HG03575 (cell line): Measurements from ENCODE around the gene NCOA5.

Experiments
- ATAC-seq: cut with Tn5 transposase; IDR thresholded peaks from one replicate; pipeline ENCODE4 v1.9.1; 2021; ENCODE audit not compliant: unreplicated experiment, insufficient number of reproducible peaks, low FRiP score; ENCODE audit errors: extremely low read depth

The NCOA5 gene

DNA sequence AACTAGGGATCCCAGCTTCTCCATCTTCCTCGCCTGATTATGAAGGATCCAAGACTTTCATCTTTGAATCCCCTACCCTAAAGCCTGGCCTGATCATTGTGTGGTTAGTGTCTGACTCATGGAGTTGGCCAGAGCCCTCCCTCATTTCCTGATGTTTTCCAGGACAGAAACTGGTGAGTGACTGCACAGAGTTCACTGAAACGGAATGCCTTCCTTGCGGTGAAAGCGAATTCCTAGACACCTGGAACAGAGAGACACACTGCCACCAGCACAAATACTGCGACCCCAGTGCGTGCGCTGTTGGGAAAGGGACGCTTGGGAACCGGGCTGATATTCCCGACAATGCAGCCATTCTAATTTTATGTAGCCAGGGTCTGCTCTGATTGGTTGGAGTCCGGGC, 32.3 kb upstream of the NCOA5 start:
- no peak for ATAC-seq

- ATAC-seq: no peak
Measured at GRCh38 chr20:46121184-46121930, 31.6 kb upstream of the NCOA5 start.

DNA sequence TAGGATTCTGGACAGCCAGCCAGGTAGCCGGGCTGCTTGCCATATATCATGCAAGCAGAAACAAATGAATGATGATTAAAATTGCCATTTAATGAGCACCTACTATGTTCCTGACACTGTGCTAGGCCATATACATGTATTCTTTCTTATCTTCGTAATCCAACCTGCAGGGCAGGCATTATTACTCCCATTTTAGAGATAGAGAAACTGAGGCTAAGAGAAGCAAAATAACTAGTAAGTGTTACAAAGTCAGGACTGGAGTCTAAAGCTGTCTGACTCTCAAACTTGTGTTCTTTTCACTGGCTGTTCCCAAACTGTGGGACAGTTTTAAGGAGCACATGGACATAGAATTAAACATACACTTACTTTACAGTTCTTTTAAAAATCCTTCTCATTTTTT, 30.4 kb upstream of the NCOA5 start:
- no peak for ATAC-seq

- no peak for ATAC-seq
Measured at GRCh38 chr20:46119547-46119946, 29.8 kb upstream of the NCOA5 start.

DNA sequence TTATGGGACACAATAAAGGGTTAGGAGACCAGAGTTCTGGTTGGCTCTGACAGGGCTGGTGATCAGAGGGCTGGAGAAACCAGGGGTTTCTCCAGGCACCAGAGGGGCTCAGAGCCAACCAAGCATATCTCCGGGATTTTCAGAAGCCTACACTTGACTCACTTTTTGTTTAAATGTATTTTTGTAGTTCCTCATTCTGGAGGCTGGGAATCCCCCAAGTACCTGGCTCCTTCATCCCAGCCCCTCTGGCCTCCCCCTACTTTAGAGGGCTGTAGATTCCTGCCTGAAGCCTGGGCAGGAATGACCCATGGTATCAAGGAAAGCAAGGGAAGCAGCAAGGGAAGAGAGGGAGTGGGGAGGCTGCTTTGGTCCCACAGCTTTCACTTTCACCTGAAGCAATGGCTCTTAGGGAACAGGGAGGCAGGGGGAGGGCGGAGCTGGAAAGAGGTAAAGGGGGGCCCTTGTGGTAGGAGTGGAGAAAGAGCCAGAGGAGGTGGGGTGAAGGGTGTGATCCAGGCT, 29.3 kb upstream of the NCOA5 start:
- ATAC-seq: no peak

DNA sequence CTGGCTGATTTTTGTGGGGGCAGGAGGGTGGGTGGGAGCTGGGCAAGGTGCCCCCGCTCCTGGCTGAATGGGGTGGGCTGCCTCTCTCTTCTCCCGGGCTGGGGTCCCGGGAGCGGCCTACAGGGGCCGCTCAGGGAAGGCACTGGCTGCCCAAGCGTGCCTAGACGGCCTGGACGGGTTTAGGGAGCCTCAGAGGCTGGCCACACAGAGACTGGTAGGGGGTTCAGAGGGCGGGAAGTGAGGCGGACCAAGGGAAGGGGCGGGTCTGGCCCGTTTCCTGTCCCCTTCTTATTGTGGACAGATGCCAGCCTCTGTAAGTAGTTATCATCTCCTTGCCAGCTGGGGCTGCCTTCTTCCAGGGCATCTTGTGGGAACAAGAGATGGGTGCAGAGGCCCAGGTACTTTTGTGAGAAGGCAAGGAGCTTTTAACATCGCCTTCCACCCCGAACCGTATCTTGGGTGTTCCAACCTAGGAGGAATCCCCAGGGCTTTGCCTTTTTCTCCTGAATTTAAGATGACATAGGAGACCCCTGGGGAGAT, 28.8 kb upstream of the NCOA5 start:
- no peak for ATAC-seq

- no peak for ATAC-seq
Measured at GRCh38 chr20:46117704-46118467, 28.1 kb upstream of the NCOA5 start, which contains the start of gene CD40. TSS of gene CD40 (plus strand) at chr20:46118314. CDS start at chr20:46118344, 30 bp downstream.

DNA sequence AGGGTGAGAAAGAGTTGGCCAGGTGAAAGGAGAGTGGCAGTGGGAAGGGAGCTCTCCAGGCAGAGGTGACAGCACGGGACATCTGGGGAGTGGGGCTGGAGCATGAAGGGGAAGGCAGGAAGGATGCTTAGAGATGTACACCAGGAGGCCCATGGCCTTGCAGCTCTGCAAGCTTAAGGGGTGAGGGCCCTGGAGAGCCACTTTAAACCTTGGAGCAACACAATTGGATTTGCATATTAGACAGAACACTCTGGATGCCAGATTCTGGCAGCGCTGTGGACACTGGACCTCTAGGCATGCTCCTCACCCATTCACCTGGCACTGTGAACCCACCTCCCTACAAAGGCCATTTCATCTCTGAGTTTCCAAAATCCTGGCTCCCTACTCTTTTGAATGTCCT, 24.7 kb upstream of the NCOA5 start:
- ATAC-seq: no peak

- ATAC-seq: no peak
Measured at GRCh38 chr20:46113113-46113470, 23.3 kb upstream of the NCOA5 start.

GRCh38 chr20:46112430-46113112, 22.8 kb upstream of the NCOA5 start:
- no peak for ATAC-seq

DNA sequence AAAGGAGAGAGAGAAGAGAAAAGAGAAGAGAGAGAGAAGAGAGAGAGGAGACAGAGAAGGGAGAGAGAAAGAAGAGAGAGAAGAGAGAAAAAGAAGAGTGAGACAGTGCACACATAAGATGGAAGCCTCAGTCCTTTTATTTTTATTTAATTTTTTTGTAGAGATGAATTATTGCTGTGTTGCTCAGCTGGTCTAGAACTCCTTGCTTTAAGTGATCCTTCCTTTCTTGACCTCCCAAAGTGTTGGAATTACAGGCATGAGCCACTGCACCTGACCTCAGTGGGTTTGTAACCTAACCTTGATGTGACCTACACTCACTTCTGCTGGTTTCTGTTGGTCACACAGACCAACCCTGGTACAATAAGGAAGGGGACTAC, 22.1 kb upstream of the NCOA5 start:
- no peak for ATAC-seq

DNA sequence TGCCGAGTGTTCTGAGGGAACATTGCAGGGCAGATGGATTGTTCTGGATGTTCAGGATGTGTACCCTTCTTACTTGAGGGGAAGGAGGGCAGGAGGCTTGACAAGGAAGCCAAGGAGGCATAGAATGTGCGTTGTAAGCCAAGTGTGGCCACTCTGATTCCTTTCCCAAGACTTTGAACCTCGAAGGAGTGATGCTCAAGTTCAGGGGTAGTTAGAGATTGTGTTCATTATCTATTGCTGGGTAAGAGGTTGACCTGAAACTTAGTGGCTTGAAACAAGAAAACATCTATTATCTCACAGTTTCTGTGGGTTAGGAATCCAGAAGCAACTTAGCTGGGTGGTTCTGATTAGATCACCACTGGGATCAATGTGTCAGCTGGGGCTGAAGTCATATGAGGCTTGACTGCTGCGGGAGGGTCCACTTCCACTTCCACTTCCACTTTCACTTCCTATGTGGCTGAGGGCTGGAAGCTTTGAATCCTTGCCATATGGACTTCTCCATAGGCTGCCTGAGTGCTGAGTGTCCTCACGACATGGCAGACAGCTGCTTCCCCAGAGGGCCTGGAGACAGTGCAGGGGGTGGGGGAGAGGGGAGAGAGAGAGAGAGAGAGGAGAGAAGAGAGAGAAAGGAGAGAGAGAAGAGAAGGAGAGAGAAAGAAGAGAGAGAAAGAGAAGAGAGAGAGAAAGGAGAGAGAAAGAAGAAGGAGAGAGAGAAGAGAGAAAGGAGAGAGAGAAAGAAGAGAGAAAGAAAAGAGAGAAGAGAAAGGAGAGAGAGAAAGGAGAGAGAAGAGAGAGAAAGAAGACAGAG, 21.5 kb upstream of the NCOA5 start:
- no peak for ATAC-seq

DNA sequence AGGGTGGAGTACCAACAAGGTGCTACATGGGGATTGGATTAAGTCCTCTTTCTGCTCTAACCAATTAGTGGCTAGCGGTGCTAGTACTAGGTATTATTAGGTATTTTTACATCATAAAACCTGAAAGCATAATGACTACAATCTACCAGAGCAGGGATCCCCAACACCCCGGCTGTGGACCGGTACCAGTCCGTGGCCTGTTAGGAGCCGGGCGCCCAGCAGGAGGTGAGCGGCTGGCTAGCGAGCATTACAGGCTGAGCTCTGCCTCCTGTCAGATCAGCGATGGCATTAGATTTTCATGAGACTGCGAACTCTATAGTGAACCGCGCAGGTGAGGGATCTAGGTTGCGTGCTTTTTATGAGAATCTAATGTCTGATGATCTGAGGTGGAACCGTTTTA, 19.2 kb upstream of the NCOA5 start:
- no peak for ATAC-seq

- ATAC-seq: peak; percentile 55
Measured at GRCh38 chr20:46108435-46108841, 18.7 kb upstream of the NCOA5 start.

GRCh38 chr20:46107061-46107460, 17.3 kb upstream of the NCOA5 start:
- ATAC-seq: no peak

GRCh38 chr20:46104262-46104661, 14.5 kb upstream of the NCOA5 start:
- no peak for ATAC-seq

- ATAC-seq: no peak
Measured at GRCh38 chr20:46102940-46103339, 13.2 kb upstream of the NCOA5 start.

DNA sequence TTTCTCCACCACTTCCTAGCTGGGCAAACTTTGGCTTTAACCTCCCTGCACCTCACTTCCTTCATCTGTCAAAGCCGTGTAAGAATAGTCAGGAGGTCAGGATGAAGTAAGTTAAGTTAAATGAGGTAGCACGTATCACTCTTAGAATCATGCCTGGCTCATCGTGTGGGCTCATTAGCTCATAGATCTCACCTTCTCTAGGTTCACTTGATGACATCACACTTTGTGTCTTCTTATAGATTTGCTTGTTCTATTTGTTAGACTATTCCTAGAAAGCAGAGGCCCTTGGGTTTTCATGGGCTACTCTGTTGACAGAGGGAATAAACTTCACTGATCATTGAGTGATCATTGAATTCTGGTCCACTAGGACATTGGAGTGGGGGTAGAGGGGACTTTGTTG, 12.2 kb upstream of the NCOA5 start:
- no peak for ATAC-seq

DNA sequence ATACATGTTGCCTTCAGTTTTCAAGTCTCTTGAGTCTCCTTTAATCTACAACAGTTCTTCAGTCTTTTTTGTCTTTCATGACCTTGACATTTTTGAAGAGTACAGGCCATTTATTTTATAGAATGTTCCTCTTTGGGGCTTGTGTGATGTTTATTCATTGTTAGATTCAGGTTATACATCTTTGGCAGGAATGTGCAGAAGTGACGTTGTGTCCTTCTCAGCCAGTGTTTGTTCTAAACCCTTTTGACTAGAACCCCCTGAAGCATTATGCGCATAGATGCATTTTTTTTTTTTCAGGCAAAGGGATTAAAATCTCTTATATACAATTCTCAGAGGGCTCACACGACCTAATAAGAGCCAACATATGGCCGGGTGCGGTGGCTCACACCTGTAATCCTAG, 11.2 kb upstream of the NCOA5 start:
- ATAC-seq: no peak
